A673 (cell line): ENCODE measurements around the gene TCF7L1.

Experiments
- EZH2 ChIP-seq: fragments of 200-600 bp; sonication (generic); IDR thresholded peaks from 2 replicates; pipeline ENCODE4 v1.6.1; 2017; ENCODE audit warnings: borderline replicate concordance, low read depth, mild to moderate bottlenecking, mixed read lengths, antibody characterized with exemption, low read length; ENCODE audit not compliant: poor library complexity, severe bottlenecking
- TF ChIP-seq, protein P1 (sequence below): fragments of 300-800, 200-600 bp; sonication (generic); conservative IDR thresholded peaks from 2 replicates; pipeline ENCODE4 v1.5.1; 2017; ENCODE audit warnings: low read depth, mild to moderate bottlenecking, antibody characterized with exemption, low read length, moderate library complexity, mixed read lengths

DNA sequence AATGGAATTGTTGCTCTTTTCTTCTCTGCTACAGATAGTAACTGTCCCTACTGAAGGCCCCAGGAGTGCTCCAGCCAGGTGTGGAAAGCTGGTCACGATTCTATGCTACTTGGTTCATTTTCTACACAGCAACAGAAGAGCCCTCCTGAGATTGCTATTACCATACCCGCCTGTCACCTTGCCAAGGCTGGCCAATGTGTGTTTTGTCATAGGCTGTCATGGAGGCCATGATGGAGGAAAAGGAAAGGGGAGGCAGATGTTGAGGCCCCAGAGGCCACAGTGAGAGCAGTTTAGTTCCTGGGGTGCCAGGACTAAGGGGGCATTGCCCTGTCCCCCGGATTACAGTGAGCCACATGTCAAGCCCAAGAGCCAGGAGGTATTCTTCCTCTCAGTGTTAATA is 222.3 kb downstream of the TCF7L1 start:
- TF ChIP-seq EZH2: no peak
- TF ChIP-seq, protein P1, sequence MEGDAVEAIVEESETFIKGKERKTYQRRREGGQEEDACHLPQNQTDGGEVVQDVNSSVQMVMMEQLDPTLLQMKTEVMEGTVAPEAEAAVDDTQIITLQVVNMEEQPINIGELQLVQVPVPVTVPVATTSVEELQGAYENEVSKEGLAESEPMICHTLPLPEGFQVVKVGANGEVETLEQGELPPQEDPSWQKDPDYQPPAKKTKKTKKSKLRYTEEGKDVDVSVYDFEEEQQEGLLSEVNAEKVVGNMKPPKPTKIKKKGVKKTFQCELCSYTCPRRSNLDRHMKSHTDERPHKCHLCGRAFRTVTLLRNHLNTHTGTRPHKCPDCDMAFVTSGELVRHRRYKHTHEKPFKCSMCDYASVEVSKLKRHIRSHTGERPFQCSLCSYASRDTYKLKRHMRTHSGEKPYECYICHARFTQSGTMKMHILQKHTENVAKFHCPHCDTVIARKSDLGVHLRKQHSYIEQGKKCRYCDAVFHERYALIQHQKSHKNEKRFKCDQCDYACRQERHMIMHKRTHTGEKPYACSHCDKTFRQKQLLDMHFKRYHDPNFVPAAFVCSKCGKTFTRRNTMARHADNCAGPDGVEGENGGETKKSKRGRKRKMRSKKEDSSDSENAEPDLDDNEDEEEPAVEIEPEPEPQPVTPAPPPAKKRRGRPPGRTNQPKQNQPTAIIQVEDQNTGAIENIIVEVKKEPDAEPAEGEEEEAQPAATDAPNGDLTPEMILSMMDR: no peak
